HepG2 (cell line): ENCODE results near the gene CA5B. TPM values are rescaled to one million over a fixed set of nuclear protein-coding genes. Genes with fewer than 3 reads are reported as not detected.
"Not testable (repeated sequence)": the region's sequence is repeated elsewhere in the genome, so short reads cannot be mapped to it uniquely, and the experiment has no call there.

Experiments
- ATAC-seq: fragments of 200-7000 bp; cut with Tn5 transposase; 3 replicates; pipeline ENCODE4 v1.9.1; 2020; ENCODE audit warnings: mild to moderate bottlenecking, moderate library complexity
- BruUV-seq: library from RNA; stranded (reverse); fragments of 400-500 nt; replicated peaks from 2 replicates; lab custom pipeline; 2021; lab: Mats Ljungman, UMichigan
- CTCF ChIA-PET: fragments of 300-600 bp; formaldehyde crosslinking; extraction: SDS; loops from one replicate; lab custom pipeline; 2021; ENCODE audit warnings: low total read pairs, inconsistent platforms, low intra/inter-chr PET ratio; lab: Yijun Ruan, JAX
- POLR2A ChIA-PET: fragments of 350-600 bp; sonication (Branson Sonifier 250); formaldehyde crosslinking; loops from one replicate; lab custom pipeline; 2020; ENCODE audit warnings: antibody characterized with exemption, inconsistent platforms; lab: Yijun Ruan, JAX
- DNase-seq: peaks from one replicate; pipeline ENCODE4 v3.0.0-alpha.2; 2015; ENCODE audit warnings: low spot score
- FAIRE-seq: peaks from 3 replicates; lab custom pipeline; 2011; peaks lifted over from hg19 to GRCh38; lab: Jason Lieb, UNC
- H2AFZ ChIP-seq: one replicate; pipeline ENCODE4 v1.6.1; 2011; ENCODE audit warnings: low read length, inconsistent platforms
- H3K27ac ChIP-seq: fragments of 300-600 bp; 3 replicates; pipeline ENCODE4 v1.8.0; 2011; ENCODE audit warnings: mixed run types, mild to moderate bottlenecking, mixed read lengths, low read length, inconsistent platforms; ENCODE audit not compliant: insufficient read depth; ENCODE audit errors: extremely low read length
- H3K27me3 ChIP-seq, 2 experiments: fragments of 200-600 bp in 1 of 2; 2 replicates in 1 of 2; 3 replicates in 1 of 2; pipeline versions ENCODE4 v1.6.0 to v1.8.0; 2011; ENCODE audit warnings: low read length in 2 of 2, mild to moderate bottlenecking in 2 of 2, moderate library complexity in 2 of 2, inconsistent platforms in 1 of 2; ENCODE audit not compliant: insufficient read depth in 2 of 2, control insufficient read depth in 1 of 2
- H3K36me3 ChIP-seq, 2 experiments: fragments of 200-600 bp in 1 of 2; replicated peaks in 1 of 2; 2 replicates in 1 of 2; 3 replicates in 1 of 2; pipeline versions ENCODE4 v1.5.1 to v1.8.0; 2011; ENCODE audit warnings: low read length in 2 of 2, inconsistent platforms in 1 of 2; ENCODE audit not compliant: insufficient read depth in 2 of 2, control insufficient read depth in 1 of 2
- H3K4me1 ChIP-seq: 2 replicates; pipeline ENCODE4 v1.5.1; 2012; ENCODE audit warnings: low read length, inconsistent platforms; ENCODE audit not compliant: insufficient read depth
- H3K4me2 ChIP-seq: 2 replicates; pipeline ENCODE4 v1.6.0; 2011; ENCODE audit warnings: low read depth, low read length, inconsistent platforms
- H3K4me3 ChIP-seq, 3 experiments: fragments of 200-600 bp in 1 of 3; sonication (generic), shearing (Covaris generic) in 1 of 3; replicated peaks in 1 of 3; 2 replicates each; pipeline ENCODE4 v1.5.1; 2011 to 2016; ENCODE audit warnings: low read length in 3 of 3, inconsistent platforms in 2 of 3, low read depth in 2 of 3, mild to moderate bottlenecking in 2 of 3, control low read depth in 1 of 3, mixed read lengths in 1 of 3; ENCODE audit not compliant: insufficient read depth in 1 of 3
- H3K79me2 ChIP-seq: one replicate; pipeline ENCODE4 v1.6.1; 2011; ENCODE audit warnings: low read length, inconsistent platforms; ENCODE audit not compliant: insufficient read depth
- H3K9ac ChIP-seq: 2 replicates; pipeline ENCODE4 v1.6.0; 2011; ENCODE audit warnings: mild to moderate bottlenecking, low read depth, low read length, inconsistent platforms; ENCODE audit not compliant: insufficient read depth
- H3K9me3 ChIP-seq: 2 replicates; pipeline ENCODE4 v1.5.1; 2012; ENCODE audit warnings: mild to moderate bottlenecking, low read length
- H4K20me1 ChIP-seq: 2 replicates; pipeline ENCODE4 v1.6.0; 2011; ENCODE audit warnings: inconsistent platforms, mild to moderate bottlenecking, low read length, moderate library complexity; ENCODE audit not compliant: insufficient read depth
- ETV6 ChIP-seq: sonication (generic); formaldehyde crosslinking; conservative IDR thresholded peaks from 2 replicates; pipeline ENCODE4 v1.4.0; 2020; ENCODE audit warnings: missing genetic modification reagents
- TEAD2 ChIP-seq: sonication (generic); formaldehyde crosslinking; IDR thresholded peaks from 2 replicates; pipeline ENCODE4 v1.9.0; 2021; ENCODE audit warnings: missing genetic modification reagents
- WGBS: methylation state at CpG from one replicate; pipeline ENCODE4 v1.1.6; 2017; ENCODE audit warnings: low lambda C conversion rate; 5-methylcytosine and 5-hydroxymethylcytosine counted together
- in situ Hi-C: cut with HindIII; loops from 2 replicates; pipeline ENCODE4 v1.10.0; 2017; ENCODE audit warnings: low pct_unique_long_range_greater_than_20kb; ENCODE audit not compliant: extremely low pct_ligation_motif_present
- intact Hi-C: fragments of 100-400 bp; cut with micrococcal nuclease; formaldehyde crosslinking; loops from one replicate; pipeline ENCODE4 v1.10.0; 2022; ENCODE audit not compliant: unreplicated experiment
- polyA plus RNA-seq, 8 experiments: library from polyadenylated mRNA; depleted of rRNA in 3 of 8; stranded (reverse) in 7 of 8; unstranded in 1 of 8; fragments of >200 nt; fragmentation: Illumina TruSeq in 4 of 8; extraction: Trizol in 4 of 8; gene quantifications; 2 replicates each; pipeline versions ENCODE4 v1.2.1 to v1.2.3, GENCODE V29; 2011 to 2016; ENCODE audit warnings: low read depth in 4 of 8, missing spikeins in 1 of 8, mixed read lengths in 1 of 8; ENCODE audit not compliant: insufficient read depth in 1 of 8
- total RNA-seq, 5 experiments: library from RNA; depleted of rRNA; stranded (reverse); fragments of >200 nt; fragmentation: Illumina TruSeq; extraction: Trizol; gene quantifications; 2 replicates each; pipeline ENCODE4 v1.2.3, GENCODE V29; 2016; ENCODE audit warnings: low read depth in 1 of 5

Gene CA5B
- total and polyA plus RNA-seq, 2 of the 13 experiments (the other 11 are each of a cell fraction or from before 2014, with no cell fraction given) = 1.7 to 2.2 TPM

GRCh38 chrX:15746651-15747050 is 8.6 kb downstream of the CA5B start:
- H3K4me1 ChIP-seq = peaks cover 16% of the 10 kb centered on the region
- POLR2A ChIA-PET, H3K27me3 ChIP-seq, BruUV-seq, in situ Hi-C loops, H3K4me2 ChIP-seq, H3K79me2 ChIP-seq, H2AFZ ChIP-seq, H4K20me1 ChIP-seq, H3K36me3 ChIP-seq, H3K4me3 ChIP-seq, FAIRE-seq, CTCF ChIA-PET, H3K9me3 ChIP-seq, ATAC-seq, intact Hi-C loops, H3K27ac ChIP-seq, H3K9ac ChIP-seq, DNase-seq: not testable (repeated sequence)
- 95% methylated on average over 4 of the region's 6 CpGs for WGBS

GRCh38 chrX:15747626-15748173 is 9.6 kb downstream of the CA5B start:
- no TSS peak for BruUV-seq
- ATAC-seq (no peak), DNase-seq (no peak), FAIRE-seq (no peak)
- H3K79me2 ChIP-seq = no peaks in the 10 kb centered on the region
- no peak for TF ChIP-seq TEAD2 (CRISPR knock-in tag)
- TF ChIP-seq ETV6 (CRISPR knock-in tag) = no peak
- no peak overlapping the region for H3K9ac ChIP-seq
- ChIA-PET CTCF (no interaction called here), POLR2A (no interaction called here)
- H3K36me3 ChIP-seq = no peaks in the 10 kb centered on the region
- in situ Hi-C loops (no loop called here), intact Hi-C loops (no loop called here)
- WGBS = 98% methylated on average over 9 of the region's 13 CpGs
- no peak overlapping the region for H2AFZ ChIP-seq
- no peaks in the 10 kb centered on the region for H3K9me3 ChIP-seq
- peaks cover 2% of the 10 kb centered on the region; the same call in 1 of the 2 replicates for H4K20me1 ChIP-seq
- no peak overlapping the region for H3K4me3 ChIP-seq
- peaks cover 16% of the 10 kb centered on the region for H3K4me1 ChIP-seq
- no peaks in the 10 kb centered on the region for H3K27me3 ChIP-seq
- no peak overlapping the region for H3K4me2 ChIP-seq
- H3K27ac ChIP-seq = no peak overlapping the region
